ENCODE data around the gene GNAS-AS1. TPM values are rescaled to one million over a fixed set of nuclear protein-coding genes. Genes with fewer than 3 reads are reported as not detected.
A peak's percentile ranks its signal among the peaks of the same experiment; 100 is the strongest.

Gene GNAS-AS1
- total RNA-seq, 4 donors from 2014 or later = 0.19 to 0.48 (median 0.34) TPM; not detected in 1

DNA sequence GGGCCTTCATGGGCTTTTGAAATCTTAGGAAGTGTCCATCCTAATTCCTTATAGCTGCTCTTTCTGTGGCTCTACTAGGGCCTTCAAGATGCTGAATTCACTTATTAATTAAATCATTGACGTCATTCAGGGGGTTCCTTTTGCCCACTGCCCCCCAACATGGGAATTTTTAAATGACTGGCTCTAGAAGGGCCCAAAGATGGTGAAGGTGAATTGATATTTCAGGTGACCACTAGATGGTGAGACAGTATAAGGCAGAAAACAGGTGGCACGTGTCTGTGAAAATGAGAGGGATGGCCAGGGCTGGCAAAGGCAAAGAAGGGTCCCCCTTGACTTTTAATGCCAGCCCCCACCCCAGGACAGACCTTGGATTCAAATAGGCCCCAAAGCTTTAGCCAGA, 13.6 kb upstream of the GNAS-AS1 start:
- no peak for TF ChIP-seq POLR2A (IDR thresholded peaks at IDR 0.05)
- TF ChIP-seq, protein P1, sequence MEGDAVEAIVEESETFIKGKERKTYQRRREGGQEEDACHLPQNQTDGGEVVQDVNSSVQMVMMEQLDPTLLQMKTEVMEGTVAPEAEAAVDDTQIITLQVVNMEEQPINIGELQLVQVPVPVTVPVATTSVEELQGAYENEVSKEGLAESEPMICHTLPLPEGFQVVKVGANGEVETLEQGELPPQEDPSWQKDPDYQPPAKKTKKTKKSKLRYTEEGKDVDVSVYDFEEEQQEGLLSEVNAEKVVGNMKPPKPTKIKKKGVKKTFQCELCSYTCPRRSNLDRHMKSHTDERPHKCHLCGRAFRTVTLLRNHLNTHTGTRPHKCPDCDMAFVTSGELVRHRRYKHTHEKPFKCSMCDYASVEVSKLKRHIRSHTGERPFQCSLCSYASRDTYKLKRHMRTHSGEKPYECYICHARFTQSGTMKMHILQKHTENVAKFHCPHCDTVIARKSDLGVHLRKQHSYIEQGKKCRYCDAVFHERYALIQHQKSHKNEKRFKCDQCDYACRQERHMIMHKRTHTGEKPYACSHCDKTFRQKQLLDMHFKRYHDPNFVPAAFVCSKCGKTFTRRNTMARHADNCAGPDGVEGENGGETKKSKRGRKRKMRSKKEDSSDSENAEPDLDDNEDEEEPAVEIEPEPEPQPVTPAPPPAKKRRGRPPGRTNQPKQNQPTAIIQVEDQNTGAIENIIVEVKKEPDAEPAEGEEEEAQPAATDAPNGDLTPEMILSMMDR (IDR thresholded peaks at IDR 0.05) = peak in 1 of 6 experiments; percentile 23
- no peak for DNase-seq
- H3K4me1 ChIP-seq = no peaks in the 10 kb centered on the region
- H3K36me3 ChIP-seq = no peaks in the 10 kb centered on the region
- intact Hi-C loops (cut with DNase I) = loop anchor here (10.0 kb wide), 1 partner anchor 340 kb away; no protein-coding TSS in a partner anchor
- H3K9me3 ChIP-seq = no peaks in the 10 kb centered on the region
- H3K27me3 ChIP-seq = peaks cover 0 to 33% (median 0%) of the 10 kb centered on the region in 4 donors
- 22 to 44% methylated on average over 2 of the region's 2 CpGs for WGBS, 2 donors
- no peak overlapping the region for H3K4me3 ChIP-seq
- no peak overlapping the region for H3K27ac ChIP-seq

DNA sequence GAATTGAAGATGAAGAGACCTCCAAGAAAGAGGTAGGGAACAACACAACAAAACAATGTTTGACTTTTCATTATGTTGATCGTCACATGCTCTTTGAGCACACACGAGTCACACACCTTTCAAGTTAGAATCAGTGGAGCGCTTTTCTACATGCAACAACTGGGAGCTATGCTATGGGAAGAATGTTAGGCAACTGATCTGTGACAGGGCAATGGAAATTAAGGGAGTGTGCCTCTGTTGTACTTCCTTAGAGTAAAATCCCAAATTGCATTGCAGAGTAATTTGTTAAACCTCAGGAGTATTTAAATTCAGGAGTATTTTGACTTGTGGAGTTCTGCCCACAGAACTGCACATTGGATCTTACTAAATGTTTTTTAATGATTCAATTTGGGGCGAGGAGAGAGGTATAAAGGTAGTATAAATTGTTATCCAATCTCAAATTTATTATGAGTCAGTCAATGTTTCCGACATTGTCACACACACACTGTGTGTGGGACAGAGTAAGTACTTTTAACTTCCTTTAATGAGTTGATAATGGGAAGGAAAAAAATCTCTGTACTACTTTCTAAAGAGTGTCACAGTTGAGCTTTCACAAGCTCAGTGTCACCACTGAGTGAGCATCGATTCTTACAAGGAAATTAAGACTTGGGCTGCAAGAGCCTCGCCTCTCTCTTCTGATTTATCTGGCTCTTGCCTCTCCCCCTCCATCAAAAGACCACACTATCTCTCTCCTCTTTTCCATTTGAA, 12.5 kb upstream of the GNAS-AS1 start:
- no peak overlapping the region for H3K27ac ChIP-seq
- no peaks in the 10 kb centered on the region for H3K36me3 ChIP-seq
- DNase-seq = no peak
- intact Hi-C loops (cut with DNase I) = loop anchor here (10.0 kb wide), 1 partner anchor 342 kb away; no protein-coding TSS in a partner anchor
- H3K4me3 ChIP-seq = no peak overlapping the region
- H3K4me1 ChIP-seq = no peaks in the 10 kb centered on the region
- 69 to 74% methylated on average over 7 of the region's 7 CpGs for WGBS, 2 donors
- H3K9me3 ChIP-seq = no peaks in the 10 kb centered on the region
- TF ChIP-seq, protein P1 (IDR thresholded peaks at IDR 0.05) = no peak
- no peak for TF ChIP-seq POLR2A (IDR thresholded peaks at IDR 0.05)
- H3K27me3 ChIP-seq = peaks cover 0 to 37% (median 0%) of the 10 kb centered on the region in 4 donors

DNA sequence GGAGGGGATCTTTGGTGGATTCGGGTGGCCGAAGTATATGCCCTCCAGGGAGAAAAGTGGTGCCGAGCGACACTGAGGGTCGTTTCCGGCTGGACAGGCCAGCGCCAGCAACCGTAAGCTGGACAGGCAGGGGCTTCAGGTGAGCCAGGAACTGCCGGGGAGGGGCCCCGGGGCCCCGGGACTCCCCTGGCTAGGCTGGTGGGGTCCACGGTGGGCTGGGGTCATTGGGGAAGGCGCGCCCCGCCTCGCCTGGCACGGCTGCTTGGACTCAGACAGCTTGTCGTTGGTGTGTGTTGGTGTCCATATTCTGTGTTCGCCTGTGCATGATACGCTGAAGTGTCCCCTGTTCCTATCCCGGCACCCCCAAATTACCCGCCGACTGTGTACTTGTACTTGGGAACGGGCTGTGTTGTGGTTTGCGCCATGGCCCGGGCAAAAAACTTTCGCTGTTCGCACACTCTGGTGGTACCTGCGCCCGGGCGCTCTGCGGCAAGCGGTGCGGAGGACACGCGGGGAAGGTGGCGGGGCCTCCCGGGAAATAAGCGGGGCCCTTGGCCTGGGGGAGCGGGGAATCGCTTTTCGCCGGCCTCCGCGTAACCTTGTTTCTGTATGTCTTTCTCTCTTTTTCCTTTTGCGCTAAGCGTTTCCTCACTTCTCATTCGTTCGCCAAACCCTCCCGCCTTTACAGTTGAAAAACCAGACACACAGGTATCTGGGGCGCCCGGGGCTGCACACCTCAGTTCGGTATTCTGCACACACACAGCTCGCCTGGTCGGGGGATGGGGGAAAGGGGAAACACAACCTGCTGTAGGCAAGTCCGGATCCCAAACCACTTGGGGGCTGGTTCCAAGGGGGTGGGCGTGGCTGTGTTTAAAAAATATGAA, 5.0 kb upstream of the GNAS-AS1 start:
- intact Hi-C loops (cut with DNase I) = no loop called here

DNA sequence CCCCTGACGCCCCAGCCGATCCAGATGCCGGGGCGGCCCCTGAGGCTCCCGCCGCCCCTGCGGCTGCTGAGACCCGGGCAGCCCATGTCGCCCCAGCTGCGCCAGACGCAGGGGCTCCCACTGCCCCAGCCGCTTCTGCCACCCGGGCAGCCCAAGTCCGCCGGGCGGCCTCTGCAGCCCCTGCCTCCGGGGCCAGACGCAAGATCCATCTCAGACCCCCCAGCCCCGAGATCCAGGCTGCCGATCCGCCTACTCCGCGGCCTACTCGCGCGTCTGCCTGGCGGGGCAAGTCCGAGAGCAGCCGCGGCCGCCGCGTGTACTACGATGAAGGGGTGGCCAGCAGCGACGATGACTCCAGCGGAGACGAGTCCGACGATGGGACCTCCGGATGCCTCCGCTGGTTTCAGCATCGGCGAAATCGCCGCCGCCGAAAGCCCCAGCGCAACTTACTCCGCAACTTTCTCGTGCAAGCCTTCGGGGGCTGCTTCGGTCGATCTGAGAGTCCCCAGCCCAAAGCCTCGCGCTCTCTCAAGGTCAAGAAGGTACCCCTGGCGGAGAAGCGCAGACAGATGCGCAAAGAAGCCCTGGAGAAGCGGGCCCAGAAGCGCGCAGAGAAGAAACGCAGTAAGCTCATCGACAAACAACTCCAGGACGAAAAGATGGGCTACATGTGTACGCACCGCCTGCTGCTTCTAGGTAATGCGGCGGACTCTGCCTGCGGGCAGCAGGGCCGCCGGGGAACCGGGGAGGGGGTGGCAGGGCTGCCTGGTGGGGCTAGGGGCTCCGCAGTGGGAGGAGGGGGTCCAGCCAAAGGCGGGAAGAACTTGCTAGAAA, 4.2 kb upstream of the GNAS-AS1 start:
- no peak overlapping the region for H3K27ac ChIP-seq
- TF ChIP-seq, protein P1 (IDR thresholded peaks at IDR 0.05) = no peak
- peak overlapping the region; percentile 26 to 56 (median 34) for H3K4me3 ChIP-seq
- H3K27me3 ChIP-seq = peaks cover 0 to 89% (median 1%) of the 10 kb centered on the region in 4 donors
- no peaks in the 10 kb centered on the region for H3K36me3 ChIP-seq
- H3K9me3 ChIP-seq = no peaks in the 10 kb centered on the region
- intact Hi-C loops (cut with DNase I) = no loop called here
- WGBS, 2 donors = 46 to 60% methylated on average over 13 to 23 of the region's 75 CpGs
- peaks cover 0 to 52% (median 16%) of the 10 kb centered on the region in 3 donors for H3K4me1 ChIP-seq
- no peak for DNase-seq

More for the DNA sequence above, 5.0 kb upstream of the GNAS-AS1 start:
- Histone ChIP-seq H3K9me3 (no peaks in the 10 kb centered on the region), H3K4me1 (peaks cover 0 to 51% (median 16%) of the 10 kb centered on the region in 3 donors), H3K4me3 (peak overlapping the region; percentile 26 to 56 (median 34)), H3K27me3 (peaks cover 0 to 83% (median 1%) of the 10 kb centered on the region in 4 donors), H3K36me3 (no peaks in the 10 kb centered on the region), H3K27ac (peak overlapping the region in 2 of 4 donors; percentile 9 to 17)
- TF ChIP-seq POLR2A (IDR thresholded peaks at IDR 0.05) = no peak
- TF ChIP-seq, protein P1 (IDR thresholded peaks at IDR 0.05) = no peak
- 37 to 49% methylated on average over 16 of the region's 57 CpGs for WGBS, 2 donors
- no peak for DNase-seq

Measured in esophagus squamous epithelium (tissue), 5 donors.